ENCODE measurements around the gene PHC2. TPM values are rescaled to one million over a fixed set of nuclear protein-coding genes. Genes with fewer than 3 reads are reported as not detected.
"Not testable (repeated sequence)": the region's sequence is repeated elsewhere in the genome, so short reads cannot be mapped to it uniquely, and the experiment has no call there.

The PHC2 gene
- total and polyA plus RNA-seq, 7 experiments from 2014 or later = 10.0 to 45.5 (median 35.0) TPM

DNA sequence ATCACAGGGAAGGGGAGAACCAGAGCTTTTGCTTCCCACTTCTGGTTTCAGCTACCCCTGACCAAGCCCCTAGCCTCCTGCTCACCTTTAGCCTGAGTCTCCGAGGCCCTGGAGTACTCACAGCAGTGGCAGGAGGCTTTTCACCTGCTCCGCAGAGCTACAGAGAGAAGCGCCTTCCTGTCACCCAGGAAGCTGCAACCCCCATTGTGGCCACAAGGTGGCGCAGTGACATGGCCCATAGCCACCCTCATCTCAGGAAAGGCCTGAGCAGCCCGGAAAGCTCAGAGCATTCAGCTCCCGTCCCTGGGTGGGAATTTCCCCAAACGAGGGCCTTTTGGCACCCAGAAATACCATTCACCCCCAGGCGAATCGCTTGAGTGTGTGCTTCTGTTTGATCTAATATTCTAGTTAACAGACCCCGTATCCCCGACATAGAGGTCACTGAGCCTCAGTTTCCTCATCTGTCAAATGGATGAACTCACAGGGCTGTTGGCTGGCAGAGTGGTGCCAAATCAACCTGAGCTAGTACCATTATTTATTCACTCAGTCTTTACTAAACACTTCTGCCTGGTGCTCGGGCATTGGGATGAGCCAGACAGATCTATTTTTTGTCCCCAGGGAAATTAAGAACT is 135.3 kb downstream of the PHC2 start:
- DNase-seq = peak; percentile 67 to 88 (median 79)
- CTCF ChIA-PET = interaction anchor here (0.6 to 6.5 kb wide), 12 partner anchors 11 to 403 kb away, joined by 3 to 118 read pairs (median 4); partner anchors contain the start of gene ZSCAN20
- H3K4me1 ChIP-seq (ENCODE audit: control insufficient read depth in 2 of 2, insufficient read depth in 2 of 2, low read length in 2 of 2) = no peaks in the 10 kb centered on the region
- H3K4me3 ChIP-seq (ENCODE audit: low read length) = no peak overlapping the region
- H3K27me3 Mint-ChIP-seq = no peaks in the 10 kb centered on the region
- peak overlapping the region in 6 of 9 donors; percentile 8 to 76 (median 52) for H3K27ac Mint-ChIP-seq
- H3K9me3 Mint-ChIP-seq = no peaks in the 10 kb centered on the region
- no peaks in the 10 kb centered on the region for H3K27me3 ChIP-seq (ENCODE audit: control insufficient read depth in 2 of 2, insufficient read depth in 2 of 2, low read length in 2 of 2)
- no peaks in the 10 kb centered on the region for H3K9me3 ChIP-seq (ENCODE audit: control insufficient read depth in 2 of 3, low read length in 3 of 3)
- H3K4me3 Mint-ChIP-seq = no peak overlapping the region
- POLR2A ChIA-PET = interaction anchor here (1.1 to 1.9 kb wide), 3 partner anchors 10 to 72 kb away, joined by 3 to 7 read pairs (median 4); no protein-coding TSS in a partner anchor
- intact Hi-C loops (cut with micrococcal nuclease) = loop anchor here (1.0 to 10.0 kb wide), 9 partner anchors 55 to 361 kb away; no protein-coding TSS in a partner anchor
- peaks cover 4 to 17% (median 13%) of the 10 kb centered on the region in 7 donors for H3K4me1 Mint-ChIP-seq
- peak; percentile 95 for ATAC-seq
- H3K36me3 ChIP-seq (ENCODE audit: control insufficient read depth in 2 of 3, insufficient read depth in 3 of 3, low read length in 3 of 3) = peaks cover 0 to 53% (median 0%) of the 10 kb centered on the region in 3 experiments
- no peak overlapping the region for H3K27ac ChIP-seq (ENCODE audit: low read depth, low read length)
- peaks cover 0 to 50% (median 13%) of the 10 kb centered on the region in 5 donors for H3K36me3 Mint-ChIP-seq

DNA sequence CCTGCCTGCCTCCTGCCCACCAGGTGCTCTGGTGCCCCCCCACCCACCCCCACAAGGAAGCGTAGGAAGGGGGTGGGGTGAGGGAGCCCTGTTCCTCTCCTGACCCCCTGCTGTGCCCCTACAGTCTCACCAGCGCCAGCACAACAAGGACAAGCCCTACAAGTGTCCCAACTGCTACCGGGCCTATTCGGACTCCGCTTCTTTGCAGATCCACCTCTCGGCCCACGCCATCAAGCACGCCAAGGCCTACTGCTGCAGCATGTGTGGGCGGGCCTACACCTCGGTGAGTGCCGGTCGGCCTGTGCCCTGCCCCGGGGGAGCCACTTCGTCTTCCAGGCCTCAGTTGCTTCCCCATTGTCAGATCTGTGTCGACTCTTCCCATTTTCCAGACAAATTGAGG is 135.9 kb downstream of the PHC2 start:
- peak overlapping the region in 5 of 9 donors; percentile 8 to 76 (median 57) for H3K27ac Mint-ChIP-seq
- peaks cover 0 to 46% (median 13%) of the 10 kb centered on the region in 5 donors for H3K36me3 Mint-ChIP-seq
- ChIA-PET POLR2A (interaction anchor here (0.6 to 1.9 kb wide), 4 partner anchors 11 to 73 kb away, joined by 3 to 7 read pairs (median 4); no protein-coding TSS in a partner anchor), CTCF (interaction anchor here (0.6 to 6.5 kb wide), 11 partner anchors 12 to 402 kb away, joined by 3 to 118 read pairs (median 4); partner anchors contain the start of gene ZSCAN20)
- H3K4me3 Mint-ChIP-seq = no peak overlapping the region
- no peak overlapping the region for H3K4me3 ChIP-seq (ENCODE audit: low read length)
- no peaks in the 10 kb centered on the region for H3K4me1 ChIP-seq (ENCODE audit: control insufficient read depth in 2 of 2, insufficient read depth in 2 of 2, low read length in 2 of 2)
- ATAC-seq (no peak), DNase-seq (no peak)
- no peak overlapping the region for H3K27ac ChIP-seq (ENCODE audit: low read depth, low read length)
- H3K27me3 ChIP-seq (ENCODE audit: control insufficient read depth in 2 of 2, insufficient read depth in 2 of 2, low read length in 2 of 2) = no peaks in the 10 kb centered on the region
- peaks cover 0 to 50% (median 0%) of the 10 kb centered on the region in 3 experiments for H3K36me3 ChIP-seq (ENCODE audit: control insufficient read depth in 2 of 3, insufficient read depth in 3 of 3, low read length in 3 of 3)
- H3K9me3 Mint-ChIP-seq = no peaks in the 10 kb centered on the region
- no peaks in the 10 kb centered on the region for H3K27me3 Mint-ChIP-seq
- H3K4me1 Mint-ChIP-seq = peaks cover 4 to 17% (median 12%) of the 10 kb centered on the region in 7 donors
- no peaks in the 10 kb centered on the region for H3K9me3 ChIP-seq (ENCODE audit: control insufficient read depth in 2 of 3, low read length in 3 of 3)
- intact Hi-C loops (cut with micrococcal nuclease) = loop anchor here (1.0 to 10.0 kb wide), 9 partner anchors 55 to 360 kb away; no protein-coding TSS in a partner anchor

DNA sequence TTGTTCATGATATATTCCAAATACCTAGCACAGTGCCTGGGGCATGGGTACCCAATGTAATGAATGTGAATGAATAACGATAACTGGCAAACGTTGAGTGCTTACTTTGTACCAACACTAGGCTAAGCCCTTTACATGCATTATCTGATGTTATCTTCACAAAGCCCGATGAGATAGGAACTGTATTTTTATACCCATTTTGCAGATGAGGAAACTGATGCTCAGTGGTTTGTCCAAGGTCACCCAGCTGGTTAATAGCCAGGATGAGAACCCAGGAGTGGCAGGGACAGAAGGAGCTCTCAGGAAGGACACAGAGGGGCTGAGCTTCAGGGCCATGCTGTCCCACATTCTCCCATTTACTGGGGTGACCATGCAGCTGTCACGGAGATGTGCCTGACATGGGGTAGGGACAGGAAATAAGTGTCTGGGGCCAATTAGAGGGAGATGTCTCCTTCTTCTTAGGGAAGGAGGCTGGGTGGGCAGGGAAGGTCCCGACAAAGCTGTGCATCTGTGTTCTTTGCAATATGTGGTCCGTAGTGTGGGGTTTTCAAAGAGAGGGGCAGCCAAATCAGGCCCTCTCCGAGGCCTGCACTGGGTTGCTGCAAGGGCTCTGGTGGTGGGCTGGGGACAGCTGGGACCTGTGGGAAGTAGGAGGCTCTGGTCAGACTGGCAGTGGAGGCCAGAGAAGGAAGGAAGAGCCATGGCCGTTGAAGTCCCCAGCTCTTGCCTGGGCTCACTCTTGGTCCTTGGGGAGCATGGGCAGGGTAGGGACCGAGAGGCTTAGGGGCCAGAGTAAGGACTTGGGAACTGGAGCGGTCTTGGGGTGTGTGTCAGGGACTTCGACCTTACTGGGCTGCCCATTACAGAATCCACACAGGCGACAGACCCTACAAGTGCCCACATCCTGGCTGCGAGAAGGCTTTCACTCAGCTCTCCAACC is 136.6 kb downstream of the PHC2 start:
- Mint-ChIP-seq H3K36me3 (peaks cover under 1 to 51% (median 18%) of the 10 kb centered on the region in 5 donors), H3K27me3 (no peaks in the 10 kb centered on the region), H3K4me1 (peaks cover 4 to 17% (median 12%) of the 10 kb centered on the region in 7 donors), H3K27ac (peak overlapping the region in 4 of 9 donors; percentile 4 to 90 (median 22)), H3K4me3 (no peak overlapping the region), H3K9me3 (no peaks in the 10 kb centered on the region)
- Histone ChIP-seq H3K9me3 (ENCODE audit: control insufficient read depth in 2 of 3, low read length in 3 of 3) (no peaks in the 10 kb centered on the region), H3K4me3 (ENCODE audit: low read length) (no peak overlapping the region), H3K4me1 (ENCODE audit: control insufficient read depth in 2 of 2, insufficient read depth in 2 of 2, low read length in 2 of 2) (no peaks in the 10 kb centered on the region), H3K27me3 (ENCODE audit: control insufficient read depth in 2 of 2, insufficient read depth in 2 of 2, low read length in 2 of 2) (no peaks in the 10 kb centered on the region), H3K36me3 (ENCODE audit: control insufficient read depth in 2 of 3, insufficient read depth in 3 of 3, low read length in 3 of 3) (peaks cover 0 to 50% (median 0%) of the 10 kb centered on the region in 3 experiments), H3K27ac (ENCODE audit: low read depth, low read length) (no peak overlapping the region)
- intact Hi-C loops (cut with micrococcal nuclease) = loop anchor here (1.0 to 10.0 kb wide), 9 partner anchors 56 to 360 kb away; no protein-coding TSS in a partner anchor
- ChIA-PET POLR2A (interaction anchor here (0.6 kb wide), 1 partner anchor 57 kb away, joined by 3 read pairs; no protein-coding TSS in a partner anchor), CTCF (interaction anchor here (0.5 to 6.5 kb wide), 7 partner anchors 14 to 401 kb away, joined by 3 to 118 read pairs (median 3); no protein-coding TSS in a partner anchor)
- no peak for ATAC-seq
- no peak for DNase-seq

DNA sequence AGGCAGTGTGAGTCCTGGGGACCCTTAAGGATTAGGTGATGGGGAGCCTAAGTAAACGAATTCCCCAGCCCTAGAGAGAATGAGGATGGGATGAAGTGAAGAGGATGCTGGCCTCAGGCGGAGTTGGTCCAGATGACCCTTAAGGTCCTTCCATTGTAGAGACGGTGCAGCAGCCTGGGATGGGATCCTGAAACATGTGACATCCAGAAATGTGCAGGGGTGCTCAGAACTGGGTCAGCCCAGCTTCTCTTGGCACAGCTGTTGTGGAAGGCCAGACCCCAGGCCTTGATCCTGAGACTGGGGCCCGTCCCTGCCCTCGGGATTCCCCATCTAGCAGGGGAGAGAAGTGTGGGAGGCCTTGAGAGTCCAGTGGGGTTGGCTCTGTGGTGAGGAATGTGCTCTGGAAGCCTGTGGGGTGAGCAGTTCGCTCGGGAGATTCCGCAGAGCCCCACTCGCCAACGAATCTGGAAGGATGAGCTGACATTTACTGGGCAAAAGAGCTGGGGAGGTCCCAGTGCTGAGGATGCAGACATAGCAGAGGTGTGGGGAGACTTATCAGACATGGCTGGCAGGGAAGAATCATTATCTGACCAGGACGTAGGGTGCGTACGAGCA is 138.1 kb downstream of the PHC2 start:
- intact Hi-C loops (cut with micrococcal nuclease) = loop anchor here in 1 of 2 donors (10.0 kb wide), 2 partner anchors 178 to 358 kb away; no protein-coding TSS in a partner anchor
- Mint-ChIP-seq H3K9me3 (peaks cover 0 to 5% (median 0%) of the 10 kb centered on the region in 11 donors), H3K4me3 (no peak overlapping the region), H3K4me1 (peaks cover 4 to 14% (median 9%) of the 10 kb centered on the region in 7 donors), H3K27me3 (no peaks in the 10 kb centered on the region), H3K27ac (peak overlapping the region in 2 of 9 donors; percentile 25 to 73), H3K36me3 (peaks cover 7 to 49% (median 22%) of the 10 kb centered on the region in 5 donors)
- Histone ChIP-seq H3K36me3 (ENCODE audit: control insufficient read depth in 2 of 3, insufficient read depth in 3 of 3, low read length in 3 of 3) (peaks cover 0 to 48% (median 0%) of the 10 kb centered on the region in 3 experiments), H3K4me3 (ENCODE audit: low read length) (no peak overlapping the region), H3K27me3 (ENCODE audit: control insufficient read depth in 2 of 2, insufficient read depth in 2 of 2, low read length in 2 of 2) (no peaks in the 10 kb centered on the region), H3K9me3 (ENCODE audit: control insufficient read depth in 2 of 3, low read length in 3 of 3) (no peaks in the 10 kb centered on the region), H3K27ac (ENCODE audit: low read depth, low read length) (no peak overlapping the region), H3K4me1 (ENCODE audit: control insufficient read depth in 2 of 2, insufficient read depth in 2 of 2, low read length in 2 of 2) (no peaks in the 10 kb centered on the region)
- ChIA-PET POLR2A (no interaction called here), CTCF (interaction anchor here (6.5 kb wide), 1 partner anchor 74 kb away, joined by 118 read pairs; no protein-coding TSS in a partner anchor)
- DNase-seq = no peak
- ATAC-seq = no peak

DNA sequence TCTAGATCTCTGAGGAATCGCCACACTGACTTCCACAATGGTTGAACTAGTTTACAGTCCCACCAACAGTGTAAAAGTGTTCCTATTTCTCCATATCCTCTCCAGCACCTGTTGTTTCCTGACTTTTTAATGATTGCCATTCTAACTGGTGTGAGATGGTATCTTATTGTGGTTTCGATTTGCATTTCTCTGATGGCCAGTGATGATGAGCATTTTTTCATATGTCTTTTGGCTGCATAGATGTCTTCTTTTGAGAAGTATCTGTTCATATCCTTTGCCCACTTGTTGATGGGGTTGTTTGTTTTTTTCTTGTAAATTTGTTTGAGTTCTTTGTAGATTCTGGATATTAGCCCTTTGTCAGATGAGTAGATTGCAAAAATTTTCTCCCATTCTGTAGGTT is 140.3 kb downstream of the PHC2 start:
- H3K4me1 ChIP-seq (ENCODE audit: control insufficient read depth in 2 of 2, insufficient read depth in 2 of 2, low read length in 2 of 2); CTCF ChIA-PET; ATAC-seq; DNase-seq; H3K27ac ChIP-seq (ENCODE audit: low read depth, low read length); H3K27me3 Mint-ChIP-seq; H3K9me3 ChIP-seq (ENCODE audit: control insufficient read depth in 2 of 3, low read length in 3 of 3); POLR2A ChIA-PET; H3K9me3 Mint-ChIP-seq; H3K4me3 ChIP-seq (ENCODE audit: low read length); H3K27me3 ChIP-seq (ENCODE audit: control insufficient read depth in 2 of 2, insufficient read depth in 2 of 2, low read length in 2 of 2); H3K4me3 Mint-ChIP-seq: not testable (repeated sequence)
- intact Hi-C loops (cut with micrococcal nuclease) = loop anchor here in 1 of 2 donors (10.0 kb wide), 2 partner anchors 176 to 356 kb away; no protein-coding TSS in a partner anchor
- peaks cover 0 to 31% (median 0%) of the 10 kb centered on the region in 3 experiments for H3K36me3 ChIP-seq (ENCODE audit: control insufficient read depth in 2 of 3, insufficient read depth in 3 of 3, low read length in 3 of 3)
- Mint-ChIP-seq H3K36me3 (peaks cover 7 to 51% (median 22%) of the 10 kb centered on the region in 5 donors), H3K27ac (peak overlapping the region in 1 of 9 donors; percentile 43), H3K4me1 (peaks cover 5 to 14% (median 11%) of the 10 kb centered on the region in 7 donors)

DNA sequence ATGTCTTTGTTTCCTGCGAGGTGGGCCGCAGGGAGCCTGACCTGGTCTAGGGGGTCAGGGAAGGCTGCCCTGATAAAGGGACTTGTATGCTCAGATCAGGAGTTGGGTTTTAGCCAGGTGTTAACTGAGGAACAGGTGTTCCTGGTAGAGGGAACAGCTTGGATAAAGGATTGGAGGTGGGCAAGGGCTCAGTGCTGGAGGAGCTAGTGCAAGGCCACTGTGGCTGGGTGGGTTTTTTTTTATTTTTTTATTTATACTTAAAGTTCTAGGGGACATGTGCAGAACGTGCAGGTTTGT is 141.1 kb downstream of the PHC2 start:
- H3K4me1 Mint-ChIP-seq = peaks cover 0 to 14% (median 9%) of the 10 kb centered on the region in 7 donors
- CTCF ChIA-PET = no interaction called here

More for the DNA sequence above, 141.1 kb downstream of the PHC2 start:
- Mint-ChIP-seq H3K4me3 (no peak overlapping the region), H3K9me3 (peaks cover 0 to 5% (median 0%) of the 10 kb centered on the region in 11 donors), H3K27ac (peak overlapping the region in 2 of 9 donors; percentile 59 to 69), H3K36me3 (peaks cover 7 to 48% (median 20%) of the 10 kb centered on the region in 5 donors), H3K27me3 (no peaks in the 10 kb centered on the region)
- intact Hi-C loops (cut with micrococcal nuclease) = loop anchor here in 1 of 2 donors (2.0 to 10.0 kb wide), 3 partner anchors 13 to 355 kb away; no protein-coding TSS in a partner anchor
- Histone ChIP-seq H3K27ac (ENCODE audit: low read depth, low read length) (no peak overlapping the region), H3K9me3 (ENCODE audit: control insufficient read depth in 2 of 3, low read length in 3 of 3) (no peaks in the 10 kb centered on the region), H3K27me3 (ENCODE audit: control insufficient read depth in 2 of 2, insufficient read depth in 2 of 2, low read length in 2 of 2) (no peaks in the 10 kb centered on the region), H3K36me3 (ENCODE audit: control insufficient read depth in 2 of 3, insufficient read depth in 3 of 3, low read length in 3 of 3) (peaks cover 0 to 28% (median 0%) of the 10 kb centered on the region in 3 experiments), H3K4me3 (ENCODE audit: low read length) (no peak overlapping the region), H3K4me1 (ENCODE audit: control insufficient read depth in 2 of 2, insufficient read depth in 2 of 2, low read length in 2 of 2) (no peaks in the 10 kb centered on the region)
- POLR2A ChIA-PET = no interaction called here
- DNase-seq (no peak), ATAC-seq (no peak)

All from naive thymus-derived CD4-positive, alpha-beta T cell (primary cell).